IPS DF 4.7 (cell line): ENCODE results near the gene TUBA1B.

Experiments
- DNase-seq: peaks from one replicate; pipeline ENCODE4 v3.0.0-alpha.2; 2013; ENCODE audit warnings: low spot score; ENCODE audit errors: extremely low read depth

Gene TUBA1B

DNA sequence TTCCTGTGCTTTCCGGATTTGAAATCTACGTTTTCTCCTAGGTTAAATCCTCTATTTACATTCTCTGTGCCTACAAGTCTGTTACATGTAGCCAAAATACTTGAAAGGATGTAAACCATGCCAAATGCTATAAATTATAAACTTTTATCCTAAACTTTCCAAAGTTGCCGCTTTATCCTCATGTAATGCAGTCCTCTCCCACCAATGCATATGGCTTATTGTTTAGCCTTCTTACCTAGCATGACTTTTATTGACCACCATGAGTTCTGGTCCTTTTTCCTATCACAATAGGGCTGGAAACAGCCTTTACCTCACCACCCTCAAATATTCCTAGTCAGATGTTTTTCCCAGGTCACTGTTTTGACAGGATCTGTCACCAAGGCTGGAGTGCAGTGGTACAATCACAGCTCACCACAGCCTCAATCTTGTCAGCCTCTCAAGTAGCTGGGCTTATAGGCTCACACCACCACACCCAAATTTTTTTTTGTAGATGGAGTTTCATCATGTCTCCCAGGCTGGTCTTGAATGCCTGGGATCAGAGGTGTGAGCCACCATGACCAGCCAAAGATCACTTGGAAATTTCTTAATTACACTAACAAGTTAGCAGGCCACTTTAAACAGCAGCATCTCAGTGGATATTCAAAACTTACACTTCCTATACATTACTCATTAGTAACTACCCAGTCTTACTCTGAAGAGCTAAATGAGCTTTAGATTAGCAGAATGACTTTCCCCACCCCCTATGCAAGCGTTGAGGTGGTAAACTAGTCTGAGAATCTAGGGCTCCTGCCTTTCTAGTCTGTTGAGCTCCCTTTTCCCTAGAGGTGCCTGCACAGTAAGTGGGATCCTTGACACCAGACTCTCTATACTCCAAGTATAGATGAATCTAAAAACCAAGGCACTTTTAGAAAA, 4.1 kb downstream of the TUBA1B start:
- DNase-seq: no peak

DNA sequence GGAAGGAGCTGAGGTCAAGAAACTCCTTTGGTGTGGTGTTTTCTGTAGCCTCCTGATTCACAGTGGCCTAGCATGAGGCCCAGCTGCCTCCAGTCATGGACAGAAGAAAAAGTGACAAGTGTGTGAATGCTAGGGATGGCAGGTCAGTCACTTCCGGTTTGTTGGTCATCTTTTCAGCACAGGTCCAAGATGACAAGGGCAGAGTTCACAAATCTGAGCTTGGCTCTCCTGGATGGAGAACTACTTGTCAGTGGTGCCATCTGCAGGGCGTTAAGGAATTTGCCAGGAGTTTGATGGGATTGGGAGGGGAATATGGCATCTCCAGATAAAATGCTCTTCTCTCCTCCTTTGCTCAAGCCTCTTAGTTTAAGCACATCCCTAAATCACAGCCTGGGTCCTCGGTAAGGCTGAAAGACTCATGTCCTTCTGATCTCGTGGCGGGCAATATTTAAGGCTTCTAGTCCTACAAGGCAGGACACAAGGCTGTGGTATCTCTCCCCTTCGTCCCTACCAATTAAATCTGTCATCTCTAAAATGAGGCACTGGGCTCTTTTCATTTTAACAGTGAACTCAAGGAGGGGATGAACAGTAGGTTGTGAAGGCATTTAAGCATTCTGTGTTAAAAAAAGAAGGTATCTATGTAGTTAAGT, 10.0 kb downstream of the TUBA1B start:
- no peak for DNase-seq

DNA sequence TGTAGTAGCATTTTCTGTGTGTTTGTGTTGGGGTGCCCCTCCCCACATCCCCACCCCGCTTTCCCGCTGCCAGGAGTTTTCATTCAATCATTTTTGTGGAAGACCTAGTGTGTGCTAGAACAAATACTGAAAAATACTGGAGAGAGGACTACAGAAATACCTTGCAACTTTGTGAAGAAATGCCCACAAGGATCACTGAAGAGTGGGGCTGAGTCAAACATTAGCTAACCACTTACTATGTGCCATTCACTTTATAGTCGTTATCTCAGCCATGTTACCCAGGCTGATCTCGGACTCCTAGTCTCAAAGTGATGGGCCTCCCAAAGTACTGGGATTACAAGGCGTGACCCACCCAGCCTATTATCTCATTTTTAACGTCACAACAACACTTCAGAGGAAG, 20.0 kb downstream of the TUBA1B start:
- DNase-seq: no peak

DNA sequence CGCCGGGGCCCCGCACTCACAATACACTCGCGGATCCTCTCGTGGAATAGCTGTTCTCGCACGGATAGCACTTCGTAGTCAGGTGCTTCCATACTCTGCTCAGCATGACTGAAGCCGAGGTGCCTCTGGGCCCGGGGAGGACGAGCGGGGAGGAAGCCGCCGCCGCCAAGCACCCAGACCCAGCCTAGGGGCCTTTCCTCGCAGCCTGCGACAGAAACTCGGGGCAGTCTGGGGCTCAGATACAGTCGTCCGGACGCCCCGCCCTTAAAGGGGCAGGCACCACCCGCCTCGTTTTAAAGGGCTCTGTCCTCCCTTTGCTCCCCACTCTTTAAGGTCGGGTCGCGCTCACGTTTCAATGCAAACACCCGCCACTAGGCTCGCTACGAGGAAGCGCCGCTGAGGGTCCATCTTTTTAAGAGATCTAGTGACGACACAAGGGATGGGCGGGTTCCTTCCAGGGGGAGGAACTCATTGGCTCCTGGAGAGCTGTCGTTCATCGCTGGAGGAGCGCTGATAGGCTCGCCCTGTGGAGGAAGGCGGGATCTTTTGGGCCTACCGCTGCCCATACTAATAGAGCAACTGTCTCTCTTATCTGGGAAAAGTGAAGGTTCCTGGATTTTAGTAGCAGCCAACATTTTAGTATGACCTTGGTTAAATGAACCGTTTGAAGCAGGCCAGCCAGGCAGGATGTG, 20.6 kb downstream of the TUBA1B start, which contains the start of gene LMBR1L:
Gene LMBR1L (minus strand): TSS at position 384 of the 692 bp plus-strand sequence. CDS start 292 bp downstream, at position 92.
- DNase-seq: no peak

DNA sequence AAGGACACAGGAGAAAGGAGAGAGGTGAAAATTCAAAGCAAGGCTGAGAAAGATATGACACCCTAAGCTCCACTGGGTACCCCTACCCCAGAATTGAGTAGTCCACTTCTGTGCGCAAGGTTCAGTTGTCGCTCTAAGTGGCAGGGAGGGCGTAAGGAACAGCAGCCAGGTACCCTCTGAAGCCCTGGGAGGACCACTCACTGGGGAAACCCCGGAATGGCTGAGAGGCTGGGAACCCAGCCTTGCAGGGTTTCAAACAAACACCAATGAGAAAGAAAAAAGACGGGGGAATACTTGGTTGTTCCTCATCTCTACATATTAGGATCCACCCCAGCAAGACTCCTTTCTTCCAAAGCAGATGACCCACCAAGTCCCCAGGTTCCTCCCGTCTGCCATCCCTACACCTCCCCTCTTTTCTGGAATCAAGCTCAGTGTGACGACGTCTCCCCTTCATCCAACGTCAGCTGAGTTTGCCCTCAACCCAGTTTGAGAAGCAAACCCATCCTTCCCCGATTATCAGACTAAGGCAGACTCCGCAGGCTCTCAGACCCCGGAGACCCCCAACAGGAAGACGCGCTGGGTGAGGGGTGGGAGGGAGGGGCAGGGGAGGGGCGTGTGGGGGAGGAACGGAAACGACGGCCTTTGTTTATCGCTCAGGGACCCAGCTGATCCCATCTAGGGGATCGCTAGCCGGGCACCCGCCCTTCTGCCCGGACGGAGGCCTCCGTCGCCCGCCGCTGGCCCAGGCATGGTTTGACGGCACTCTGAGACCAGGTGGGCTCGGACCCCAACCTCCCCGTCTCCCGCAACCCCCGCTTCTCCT, 21.3 kb downstream of the TUBA1B start:
- no peak for DNase-seq

DNA sequence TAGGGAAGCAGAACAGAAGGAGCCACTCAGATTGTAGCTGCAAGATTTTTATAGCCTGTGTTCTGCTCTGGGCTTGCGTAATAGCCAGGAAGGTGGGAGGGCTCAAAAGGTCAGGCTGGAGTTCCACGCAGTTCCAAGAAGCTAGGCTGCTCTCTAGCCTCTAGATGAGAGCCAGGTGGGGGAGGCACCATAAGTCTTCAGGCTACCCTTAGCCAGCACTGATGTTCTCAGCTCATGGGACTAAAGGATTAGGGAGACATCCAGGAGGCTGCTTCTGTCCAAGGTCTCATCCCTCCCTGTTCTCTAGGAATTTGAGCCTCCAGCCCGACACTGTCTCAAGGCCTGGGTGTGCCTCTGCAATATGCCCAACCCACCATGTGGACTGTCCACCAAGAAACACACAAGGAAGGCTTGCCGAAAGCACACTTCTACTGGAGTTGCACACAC, 22.2 kb downstream of the TUBA1B start:
- no peak for DNase-seq

DNA sequence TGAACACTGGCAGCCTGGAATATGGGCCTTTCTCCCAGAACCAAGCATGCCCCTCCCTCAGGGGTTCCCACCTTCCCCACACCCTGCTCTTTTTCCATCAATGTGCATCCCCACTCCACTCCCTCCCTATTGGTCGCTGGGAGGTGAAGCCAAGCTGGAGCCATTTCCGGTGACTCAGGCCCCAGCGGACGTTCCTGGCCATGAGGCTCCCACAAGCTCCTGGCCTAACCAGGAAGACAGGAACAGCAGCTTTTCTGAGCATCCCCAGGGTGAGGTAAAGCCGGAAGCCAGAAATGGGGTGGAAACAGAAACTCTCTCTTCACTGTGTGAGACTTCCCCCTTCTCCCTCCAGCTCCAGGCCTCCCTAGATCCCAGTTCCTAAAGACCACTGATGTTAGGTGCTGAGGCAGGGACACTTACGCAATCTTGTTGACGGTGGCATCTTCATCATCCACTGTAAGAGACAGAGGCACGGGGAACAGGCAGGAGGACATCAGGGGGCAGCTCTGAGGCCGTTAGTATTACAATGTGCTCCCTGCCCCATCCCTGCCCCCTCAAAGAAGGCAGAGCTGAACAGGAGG, 25.6 kb downstream of the TUBA1B start:
- no peak for DNase-seq

DNA sequence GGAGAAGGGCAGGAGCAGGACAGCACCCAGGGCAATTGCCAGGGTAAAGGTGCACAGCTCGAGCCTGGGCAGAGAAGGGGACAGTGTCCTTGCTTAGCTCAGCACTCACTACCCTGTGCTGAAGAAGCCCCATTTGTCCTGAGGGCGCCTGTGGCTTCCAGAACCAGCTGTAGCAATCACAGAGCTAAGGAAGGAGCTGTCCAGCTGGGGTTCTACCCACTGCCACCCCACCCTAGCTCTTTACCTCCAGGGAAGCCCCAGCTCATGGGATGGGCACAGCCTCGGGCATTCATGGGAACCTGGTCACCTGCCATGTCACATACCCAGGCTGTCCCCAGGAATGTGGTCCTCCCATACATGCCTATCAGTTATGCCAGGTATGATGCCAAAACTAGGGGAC, 26.4 kb downstream of the TUBA1B start:
- DNase-seq: no peak

DNA sequence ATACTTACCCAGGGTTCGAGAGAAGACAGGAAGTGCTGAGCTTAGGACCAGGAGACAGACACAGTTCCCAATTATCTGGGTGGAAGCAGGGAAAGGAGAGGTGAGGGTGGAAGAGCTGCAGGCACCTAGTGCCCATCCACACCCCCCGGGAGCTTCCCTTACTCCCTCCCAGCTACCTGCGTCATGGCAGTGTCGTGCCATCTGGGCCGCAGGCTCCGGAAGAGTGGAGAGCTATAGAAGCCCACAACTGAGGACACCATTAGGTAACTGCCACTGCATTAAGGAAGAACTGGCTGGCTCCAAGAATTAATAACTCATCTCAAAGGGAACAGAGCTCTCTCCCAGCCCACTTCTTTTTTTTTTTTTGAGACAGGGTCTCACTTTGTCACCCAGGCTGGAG, 30.8 kb downstream of the TUBA1B start:
- no peak for DNase-seq

DNA sequence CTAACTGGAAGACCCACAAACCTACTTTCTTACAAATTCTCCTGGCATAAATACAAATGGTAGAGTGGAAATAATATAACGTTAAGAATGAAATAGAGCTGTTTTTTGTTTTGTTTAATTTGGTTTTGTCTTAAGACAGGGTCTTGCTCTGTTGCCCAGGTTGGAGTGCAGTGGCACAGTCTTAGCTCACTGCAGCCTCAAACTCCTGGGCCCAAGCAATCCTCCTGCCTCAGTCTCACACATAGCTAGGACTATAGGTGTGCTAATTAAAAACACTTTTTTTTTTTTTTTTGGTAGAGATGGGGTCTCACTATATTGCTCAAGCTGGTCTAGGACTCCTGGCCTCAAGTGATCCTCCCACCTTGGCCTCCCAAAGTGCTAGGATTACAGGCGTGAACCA, 32.5 kb downstream of the TUBA1B start:
- no peak for DNase-seq

DNA sequence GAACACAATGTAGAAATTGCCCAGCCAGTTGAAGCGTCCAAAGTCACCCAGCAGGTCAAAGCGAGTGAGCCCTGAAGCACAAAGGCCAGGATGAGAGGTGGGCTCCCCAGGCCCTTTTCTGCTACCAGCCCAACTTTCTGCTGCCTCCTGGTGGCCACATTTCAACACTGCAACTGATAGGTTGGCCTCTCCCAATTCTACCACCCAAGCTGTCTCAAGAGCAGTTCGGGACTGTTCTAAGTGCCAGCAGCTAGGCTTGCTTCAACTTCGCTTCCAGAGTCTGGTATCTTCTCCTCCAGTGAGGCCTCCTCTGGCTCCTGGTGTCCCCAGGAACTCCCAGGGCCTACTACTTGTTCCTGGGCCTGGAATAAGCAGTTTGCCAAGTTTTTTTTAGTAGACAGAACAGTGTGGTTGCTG, 33.2 kb downstream of the TUBA1B start:
- DNase-seq: no peak

DNA sequence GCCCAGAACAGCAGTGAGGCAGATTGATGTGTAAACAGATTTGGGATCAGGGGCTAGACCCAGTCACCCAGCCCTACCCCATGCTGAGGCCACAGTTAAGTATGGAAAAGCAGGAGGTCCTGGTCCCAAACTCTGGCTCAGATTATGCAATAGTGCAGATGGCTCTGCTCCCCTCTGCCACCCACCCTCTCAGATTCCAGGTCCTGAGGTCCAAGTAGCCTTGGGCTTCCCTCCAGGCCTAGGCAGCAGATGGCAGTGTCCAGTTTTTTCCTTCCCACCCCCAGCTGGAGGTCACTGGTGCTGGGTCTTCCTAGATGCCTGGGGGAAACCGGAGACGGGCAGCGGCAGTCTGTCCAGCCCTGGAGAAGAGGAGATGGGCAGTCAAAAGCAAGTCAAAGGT, 33.8 kb downstream of the TUBA1B start:
- DNase-seq: no peak

DNA sequence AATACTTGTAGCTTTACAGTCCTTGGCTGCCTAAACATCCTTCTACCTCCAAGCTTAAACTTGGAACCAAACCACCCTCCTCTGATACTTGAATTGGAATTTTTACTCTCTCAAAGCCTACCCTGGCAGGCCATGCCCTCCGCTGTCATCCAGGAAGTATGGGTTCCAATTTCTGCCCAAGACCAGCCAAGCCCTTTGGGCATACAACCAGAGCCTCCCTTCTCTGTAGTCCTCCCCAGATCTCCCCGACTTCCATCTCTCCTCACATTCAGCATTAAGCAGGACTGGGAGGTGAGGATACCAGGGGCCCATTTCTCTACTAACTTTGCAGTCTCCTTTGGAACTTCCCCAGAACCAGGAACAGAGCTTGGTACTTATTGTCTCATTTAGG, 36.2 kb downstream of the TUBA1B start:
- no peak for DNase-seq

DNA sequence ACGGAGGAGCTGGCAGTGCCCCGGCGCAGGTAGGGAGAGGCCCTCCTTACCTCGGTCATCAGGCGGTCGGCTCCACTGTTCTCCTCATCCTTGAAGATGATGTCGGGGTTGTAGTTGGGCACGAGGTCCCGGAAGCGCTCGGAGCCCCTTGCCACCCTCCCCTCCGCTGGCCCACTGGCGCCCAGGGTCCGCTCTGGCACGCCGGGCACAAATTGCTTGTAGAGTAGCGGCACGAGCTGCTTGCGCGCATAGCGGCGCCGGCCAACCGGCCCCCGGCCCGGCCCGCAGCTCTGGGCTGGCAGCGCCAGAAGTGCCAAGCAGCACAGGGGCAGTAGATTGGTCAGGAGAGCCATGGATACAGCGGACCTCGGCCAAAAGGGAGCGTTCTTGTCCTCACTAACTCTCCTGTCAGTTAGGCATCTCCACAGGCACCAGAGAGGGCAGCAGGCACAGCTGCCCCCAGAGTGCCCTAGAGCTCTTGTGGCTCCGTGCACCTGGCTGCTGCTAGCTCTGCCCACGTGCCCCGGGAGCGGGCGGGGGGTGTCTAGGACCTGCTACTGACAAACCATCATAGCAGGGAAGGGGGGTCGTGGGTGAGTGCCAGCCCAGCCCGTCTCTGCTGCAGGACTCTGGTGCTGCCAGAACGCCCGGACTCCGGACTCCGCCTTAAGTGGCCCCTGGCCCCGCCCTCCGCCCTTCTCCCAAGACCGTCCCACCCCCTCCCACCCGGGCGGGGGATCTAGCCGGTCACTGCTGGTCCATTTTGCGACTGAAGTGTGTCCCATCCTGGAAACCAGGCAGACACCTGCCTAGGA, 36.8 kb downstream of the TUBA1B start, which contains the start of gene DHH:
Gene DHH (minus strand): TSS at position 642 of the 815 bp plus-strand sequence. CDS start 289 bp downstream, at position 353.
- DNase-seq: no peak

DNA sequence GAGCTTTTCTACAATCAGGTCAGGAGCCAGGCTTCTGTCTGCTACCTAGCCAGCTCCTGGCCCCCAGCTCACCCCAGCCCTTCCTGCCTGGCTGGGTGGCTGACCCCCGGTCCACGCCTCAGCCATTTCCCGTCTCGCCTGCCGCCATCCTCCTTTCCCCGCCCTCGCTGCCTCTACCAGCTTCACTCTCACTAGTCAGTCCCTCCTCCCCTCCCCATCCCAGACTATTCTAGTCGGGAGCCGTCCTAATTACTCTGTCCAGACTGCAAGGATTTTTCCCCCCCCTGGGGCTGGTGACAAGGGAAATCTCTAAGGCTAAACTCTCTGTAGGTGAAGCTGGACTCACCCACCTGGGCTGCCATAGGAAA, 37.4 kb downstream of the TUBA1B start:
- DNase-seq: no peak

DNA sequence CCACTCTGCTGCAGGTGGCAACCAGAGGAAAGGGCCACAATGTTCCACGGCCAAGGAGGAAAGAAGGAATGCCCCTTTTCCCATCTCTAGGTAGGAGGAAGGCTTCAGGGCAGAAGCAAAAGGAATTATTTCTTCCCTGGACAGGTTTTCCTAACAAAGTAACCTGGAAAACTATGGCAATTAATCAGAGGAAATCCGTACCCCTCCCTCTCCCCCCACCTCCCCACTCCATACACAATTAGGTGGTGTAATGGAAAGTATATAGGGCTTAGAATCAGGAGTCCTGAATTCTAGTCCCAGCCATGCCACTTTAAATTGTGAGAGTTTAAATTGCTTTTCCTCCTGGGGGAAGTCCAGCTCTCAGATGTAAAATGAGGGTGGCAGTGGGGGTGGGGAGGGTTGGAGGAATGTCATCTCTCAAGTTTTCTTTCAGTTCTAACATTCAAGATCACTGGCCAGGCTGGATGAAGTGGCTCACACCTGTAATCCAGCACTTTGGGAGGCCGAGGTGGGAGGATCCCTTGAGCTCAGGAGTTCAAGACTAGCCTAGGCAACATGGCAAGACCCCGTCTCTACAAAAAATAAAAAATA, 38.3 kb downstream of the TUBA1B start:
- DNase-seq: no peak

DNA sequence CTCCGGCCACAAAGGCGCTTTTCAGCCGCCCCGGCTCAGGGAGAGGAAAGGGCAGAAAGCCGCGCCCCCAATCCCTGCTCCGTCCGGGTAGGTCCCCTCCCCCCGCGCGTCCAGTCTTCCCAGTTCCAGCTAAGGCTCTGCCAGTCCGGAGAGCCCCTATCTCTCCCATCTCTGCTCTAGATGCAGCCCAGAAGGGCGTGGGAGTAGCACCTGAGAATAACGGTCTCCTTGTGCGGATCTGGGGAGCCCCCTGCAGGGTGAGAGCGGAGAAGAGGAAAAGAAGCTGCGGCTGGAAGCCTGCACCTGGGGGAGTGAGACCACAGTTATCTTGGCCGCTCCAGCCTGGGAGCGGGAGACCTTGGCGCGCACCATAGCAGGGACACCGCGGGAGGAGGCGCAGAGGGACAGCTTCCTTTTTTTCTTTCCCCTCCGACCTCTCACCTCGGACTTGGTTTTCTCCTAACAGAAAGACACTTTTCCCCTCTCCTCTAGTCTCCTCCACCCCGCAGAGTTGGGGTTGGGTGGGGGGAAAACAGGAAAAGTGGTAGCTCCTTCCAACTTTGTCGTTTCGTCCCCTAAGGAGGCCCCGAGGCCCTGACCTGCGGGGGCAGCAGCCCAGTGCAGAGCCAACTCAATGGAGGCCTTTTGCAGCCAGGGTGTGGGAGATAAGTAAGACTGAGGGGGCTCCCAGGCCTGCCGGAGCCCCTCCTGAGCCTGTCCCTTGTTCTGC, 38.9 kb downstream of the TUBA1B start:
- no peak for DNase-seq

DNA sequence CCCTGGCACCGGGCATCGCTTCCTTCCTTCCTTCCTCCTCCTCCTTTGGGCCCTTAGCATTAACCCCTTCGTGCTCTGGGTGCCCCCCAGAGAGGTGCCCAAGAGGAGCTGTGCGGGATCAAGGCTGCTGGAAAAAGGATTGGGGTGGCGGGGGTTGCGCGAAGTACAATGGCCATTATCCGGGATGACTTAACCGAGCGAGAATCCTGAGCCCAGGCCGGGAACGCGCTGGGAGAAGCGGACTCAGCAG, 39.4 kb downstream of the TUBA1B start:
- DNase-seq: no peak
